Measurements from ENCODE around the gene CCT4.
"Not testable (repeated sequence)": the region's sequence is repeated elsewhere in the genome, so short reads cannot be mapped to it uniquely, and the experiment has no call there.

CCT4 gene

GRCh38 chr2:61878761-61879160 is 9.7 kb downstream of the CCT4 start:
- no peak for DNase-seq

- no peak for DNase-seq
Observed at GRCh38 chr2:61877571-61878245, 10.7 kb downstream of the CCT4 start.

- no peak for DNase-seq
Observed at GRCh38 chr2:61876400-61876799, 12.1 kb downstream of the CCT4 start.

GRCh38 chr2:61866482-61867089 is 21.9 kb downstream of the CCT4 start:
- DNase-seq: not testable (repeated sequence)

GRCh38 chr2:61862085-61862484 is 26.4 kb downstream of the CCT4 start:
- DNase-seq: no peak

GRCh38 chr2:61857224-61857623 is 31.2 kb downstream of the CCT4 start:
- no peak for DNase-seq

- DNase-seq: no peak
Observed at GRCh38 chr2:61855318-61855613, 33.2 kb downstream of the CCT4 start.

- DNase-seq: peak; percentile 95
Observed at GRCh38 chr2:61854564-61855317, 33.7 kb downstream of the CCT4 start.

GRCh38 chr2:61853847-61854563 is 34.5 kb downstream of the CCT4 start, which contains the start of gene FAM161A:
Gene FAM161A, minus strand, starts transcription at chr2:61854060. Its CDS starts 19 bp downstream, at chr2:61854041.
- peak; percentile 29 for DNase-seq

GRCh38 chr2:61853086-61853846 is 35.2 kb downstream of the CCT4 start:
- peak; percentile 8 for DNase-seq

GRCh38 chr2:61851270-61851669 is 37.2 kb downstream of the CCT4 start:
- not testable (repeated sequence) for DNase-seq

GRCh38 chr2:61845320-61845719 is 43.1 kb downstream of the CCT4 start:
- DNase-seq: no peak

- DNase-seq: no peak
Observed at GRCh38 chr2:61841286-61841685, 47.2 kb downstream of the CCT4 start.

- DNase-seq: no peak
Observed at GRCh38 chr2:61834893-61835292, 53.6 kb downstream of the CCT4 start.

GRCh38 chr2:61833971-61834370 is 54.5 kb downstream of the CCT4 start:
- DNase-seq: no peak

GRCh38 chr2:61832183-61832841 is 56.1 kb downstream of the CCT4 start:
- no peak for DNase-seq

GRCh38 chr2:61822255-61822654 is 66.2 kb downstream of the CCT4 start:
- no peak for DNase-seq
